ENCODE data around the gene MCM8. TPM values are rescaled to one million over a fixed set of nuclear protein-coding genes. Genes with fewer than 3 reads are reported as not detected.
A peak's percentile ranks its signal among the peaks of the same experiment; 100 is the strongest.

The MCM8 gene
- total RNA-seq, 1 experiment from 2014 or later = 36.2 TPM

DNA sequence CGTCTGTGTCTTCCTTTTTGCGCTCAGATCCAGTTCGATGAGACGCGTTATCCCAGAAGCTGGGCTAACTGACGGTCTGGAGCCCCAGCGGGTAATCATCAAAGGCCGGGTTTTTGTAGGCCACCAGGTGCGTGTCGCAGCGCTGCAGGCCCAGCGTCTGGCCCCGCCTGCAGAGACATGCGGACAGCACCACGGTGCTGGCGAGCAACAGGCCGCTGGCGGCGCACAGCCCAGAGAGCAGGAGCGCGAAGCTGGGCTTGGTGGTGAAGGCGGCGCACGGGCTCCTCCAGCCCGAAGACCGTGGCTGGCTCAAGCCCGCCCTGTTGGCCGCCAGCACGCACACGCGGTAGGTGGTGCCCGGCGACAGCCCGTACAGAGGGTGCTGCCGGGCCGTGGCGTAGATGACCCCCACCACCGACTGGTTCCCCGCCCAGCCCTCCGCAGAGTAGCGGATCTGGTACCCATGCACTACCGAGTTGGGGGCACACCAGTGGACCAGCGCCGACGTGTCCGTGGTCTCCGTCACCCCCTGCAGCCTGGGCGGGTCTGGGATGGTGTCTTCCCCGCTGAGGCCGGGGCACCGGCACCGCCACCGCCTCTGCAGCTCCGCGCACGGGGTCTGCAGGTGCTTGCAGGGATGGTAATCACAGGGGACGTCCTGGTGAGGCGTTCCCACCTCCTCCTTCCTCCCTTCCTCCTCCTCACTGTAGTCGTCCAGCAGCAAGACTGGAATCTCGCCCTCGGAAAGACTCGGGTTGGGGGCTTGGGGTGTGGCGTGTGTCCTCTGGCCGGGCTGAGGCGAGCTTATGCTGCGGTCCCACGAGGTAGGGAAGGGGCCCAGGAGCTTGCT lies 90.7 kb downstream of the MCM8 start:
- DNase-seq (ENCODE audit: low read depth) = no peak

DNA sequence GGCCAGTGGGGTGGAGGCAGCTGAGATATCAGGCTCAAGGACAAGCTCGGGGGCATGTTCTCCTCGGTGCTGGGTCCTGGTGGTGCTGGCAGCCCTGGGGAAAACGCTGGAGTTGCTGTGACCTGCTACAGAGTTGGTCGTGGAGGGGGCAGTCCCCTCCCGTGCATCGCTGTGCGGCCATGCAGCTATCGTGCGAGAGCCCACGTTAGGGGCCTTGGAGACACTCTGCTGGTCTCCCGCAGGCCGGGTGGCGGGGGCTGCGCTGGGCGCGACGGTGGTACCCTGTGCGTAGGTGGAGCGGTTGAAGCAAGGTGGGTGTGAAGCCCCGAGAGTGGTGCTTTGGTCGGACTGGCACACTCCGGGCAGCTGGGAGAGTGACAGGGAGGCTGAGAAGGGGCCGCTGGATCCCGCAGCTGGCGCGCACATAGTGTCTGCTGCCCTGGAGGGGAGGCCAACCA lies 91.4 kb downstream of the MCM8 start:
- DNase-seq (ENCODE audit: low read depth) = no peak

DNA sequence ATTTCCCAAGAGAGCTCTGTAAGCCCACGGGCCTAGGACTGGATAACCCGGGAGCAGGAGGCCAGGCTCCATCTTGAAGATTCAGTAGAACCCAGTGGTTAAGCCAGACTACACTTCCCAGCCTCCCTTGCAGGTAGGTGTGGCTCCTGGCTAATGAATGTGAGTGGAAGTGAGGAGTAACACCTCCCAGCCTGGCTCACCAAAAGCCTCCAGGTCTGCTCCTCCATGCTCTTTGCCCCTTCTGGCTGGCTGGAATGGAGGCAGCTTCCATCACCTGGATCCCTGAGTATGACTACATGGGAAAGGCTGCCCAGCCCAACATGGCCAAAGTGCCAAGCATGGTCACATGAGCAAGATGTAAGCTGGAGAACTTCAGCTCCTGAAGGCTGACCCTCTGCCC lies 93.7 kb downstream of the MCM8 start:
- peak; percentile 32 for DNase-seq (ENCODE audit: low read depth)

DNA sequence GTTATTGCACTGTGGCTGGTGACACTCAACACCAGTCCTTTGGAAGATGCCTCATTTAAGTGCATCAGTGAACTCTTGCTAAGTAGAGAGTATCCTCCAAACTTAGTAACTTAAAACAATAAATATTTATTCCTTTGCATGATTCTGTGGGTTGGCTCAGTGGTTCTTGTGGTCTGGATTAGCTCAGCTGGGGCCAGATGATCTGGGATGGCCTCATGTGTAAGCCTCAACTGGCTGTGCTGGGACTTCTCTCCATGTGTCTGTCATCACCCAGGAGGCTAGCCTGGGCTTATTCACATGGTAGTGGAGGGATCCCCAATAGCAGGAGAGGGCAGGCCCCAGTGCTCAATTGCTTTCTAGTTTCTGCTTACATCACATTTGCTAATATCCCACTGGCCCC lies 95.1 kb downstream of the MCM8 start:
- peak; percentile 77 for DNase-seq (ENCODE audit: low read depth)

DNA sequence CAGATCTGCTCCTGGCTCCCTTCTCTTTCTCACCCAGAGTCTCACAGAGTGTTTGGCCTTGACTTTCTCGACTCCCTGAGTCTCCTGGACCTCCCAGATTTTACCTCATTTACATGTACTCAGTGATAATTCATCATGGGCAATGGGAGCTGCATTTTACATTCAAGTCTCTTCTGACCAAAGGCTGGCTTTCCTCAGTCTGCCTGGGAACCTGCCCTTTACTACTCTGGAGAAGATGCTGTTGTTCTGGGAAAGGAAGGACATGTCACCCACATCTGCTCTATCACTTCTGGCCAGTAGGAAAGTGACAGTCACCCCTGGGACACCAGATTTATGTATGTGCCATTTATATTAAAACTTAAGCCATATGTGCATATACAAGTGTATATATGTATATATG lies 96.0 kb downstream of the MCM8 start:
- no peak for DNase-seq (ENCODE audit: low read depth)

DNA sequence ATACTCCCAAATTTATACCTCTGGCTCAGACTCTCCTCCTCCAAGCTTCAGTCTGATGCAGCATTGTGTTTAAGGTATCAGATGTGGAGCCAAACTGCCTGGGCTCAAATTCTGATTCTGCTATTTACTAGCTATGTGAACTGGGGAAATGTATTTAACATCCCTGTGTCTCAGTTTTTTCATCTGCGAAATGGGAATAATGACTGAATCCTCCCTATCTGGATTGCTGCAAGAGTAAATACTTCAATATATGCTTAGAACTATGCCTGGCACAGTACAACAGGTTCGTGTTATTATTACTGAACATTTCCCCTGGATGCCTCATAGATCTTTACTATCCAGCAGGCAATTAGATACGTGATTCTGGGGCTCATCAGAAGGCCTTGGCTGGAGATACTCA lies 97.9 kb downstream of the MCM8 start:
- no peak for DNase-seq (ENCODE audit: low read depth)

Other genes with a start within 250 kb of the MCM8 start
- gene SHLD1, start 200.3 kb upstream of the MCM8 start, total RNA-seq (2014; rRNA removed; shearing (Covaris generic)) = 4.1 and 13.5 TPM in 2 replicates
- 0.64 TPM in 1 of 2 replicates, not detected in the other for gene CHGB, start 39.1 kb upstream of the MCM8 start, total RNA-seq (2014; rRNA removed; shearing (Covaris generic))
- 31.3 and 34.2 TPM in 2 replicates for gene TRMT6, start 119 bp upstream of the MCM8 start, total RNA-seq (2014; rRNA removed; shearing (Covaris generic))
- gene CRLS1, start 55.5 kb downstream of the MCM8 start, total RNA-seq (2014; rRNA removed; shearing (Covaris generic)) = 85.0 and 95.1 TPM in 2 replicates
- gene LRRN4, start 103.4 kb downstream of the MCM8 start, total RNA-seq (2014; rRNA removed; shearing (Covaris generic)) = 0.76 and 1.3 TPM in 2 replicates
- 2.0 and 2.2 TPM in 2 replicates for gene FERMT1, start 172.4 kb downstream of the MCM8 start, total RNA-seq (2014; rRNA removed; shearing (Covaris generic))

All from M059J (cell line).